Measurements from ENCODE around the gene EZH2.

- TF ChIP-seq CTCF (IDR thresholded peaks at IDR 0.05): no peak
- TF ChIP-seq POLR2A (IDR thresholded peaks at IDR 0.05): no peak
These were observed 109.6 kb downstream of the EZH2 start for GRCh38 chr7:148774471-148774870.

All from ovary (tissue), 3 donors.